Subcutaneous adipose tissue (tissue), 4 donors: Measurements from ENCODE around the gene USP51. TPM values are rescaled to one million over a fixed set of nuclear protein-coding genes. Genes with fewer than 3 reads are reported as not detected.

Experiments
- CTCF ChIP-seq: fragments of 450-650 bp; IDR thresholded peaks from one replicate; pipeline ENCODE4 v1.5.1; 2016; ENCODE audit warnings: low read depth, mild to moderate bottlenecking, control low read depth, antibody characterized with exemption, moderate library complexity
- total RNA-seq, 4 donors: library from RNA; depleted of rRNA; stranded (reverse); fragments of >200 nt; gene quantifications; one replicate each; pipeline ENCODE4 v1.1.0, GENCODE V29; 2016

Gene USP51
- total RNA-seq, result 1 to 10 TPM in 3 of 4 donors, under 1 TPM in 1; 0.94 to 3.1 (median 2.3) TPM

- TF ChIP-seq CTCF, result no peak
Measured at GRCh38 chrX:55489314-55490009, at the start of gene USP51. Gene USP51 (minus strand): TSS chrX:55489848. CDS start chrX:55488939, 909 bp downstream.

- TF ChIP-seq CTCF, result no peak
Measured at GRCh38 chrX:55524487-55524886, 34.8 kb upstream of the USP51 start.

DNA sequence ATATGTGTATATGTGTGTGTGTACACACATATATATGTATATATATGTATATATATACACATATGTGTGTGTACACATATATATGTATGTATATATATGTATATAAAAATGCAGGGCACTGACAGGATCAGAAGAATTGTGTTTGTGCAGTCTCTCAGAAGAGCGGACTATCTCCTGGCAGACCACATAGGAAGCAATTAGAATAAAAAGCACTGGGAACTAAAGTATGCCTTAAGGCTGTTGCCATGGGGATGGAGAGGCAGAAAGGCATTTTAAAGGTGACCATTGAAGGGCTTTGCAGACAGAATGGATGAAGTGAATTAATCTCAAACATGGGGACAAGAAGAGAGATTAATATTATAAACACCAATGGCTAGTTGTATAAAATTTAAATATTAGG lies 33.7 kb upstream of the USP51 start:
- TF ChIP-seq CTCF, result no peak

GRCh38 chrX:55522596-55523276 lies 33.1 kb upstream of the USP51 start:
- no peak for TF ChIP-seq CTCF

DNA sequence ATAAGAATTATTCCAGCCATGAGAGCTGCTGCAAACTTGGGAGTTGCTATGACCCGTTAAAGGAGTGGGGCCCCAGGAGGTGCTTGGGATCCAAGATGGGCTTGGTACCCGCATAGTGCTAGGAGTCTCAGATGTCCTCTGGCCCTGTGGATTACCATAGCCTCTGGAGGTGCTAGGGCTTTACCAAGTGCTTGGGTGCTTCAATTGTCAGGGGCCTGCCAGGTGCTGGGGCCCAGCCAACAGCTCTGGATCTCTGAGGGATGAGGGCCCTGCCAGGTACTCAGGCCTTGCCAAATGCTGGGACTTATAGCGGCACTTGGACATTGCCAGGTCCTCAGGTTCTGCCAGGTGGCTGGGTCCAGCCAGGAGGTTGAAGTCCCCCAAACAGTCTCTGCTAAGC lies 32.0 kb upstream of the USP51 start:
- no peak for TF ChIP-seq CTCF

DNA sequence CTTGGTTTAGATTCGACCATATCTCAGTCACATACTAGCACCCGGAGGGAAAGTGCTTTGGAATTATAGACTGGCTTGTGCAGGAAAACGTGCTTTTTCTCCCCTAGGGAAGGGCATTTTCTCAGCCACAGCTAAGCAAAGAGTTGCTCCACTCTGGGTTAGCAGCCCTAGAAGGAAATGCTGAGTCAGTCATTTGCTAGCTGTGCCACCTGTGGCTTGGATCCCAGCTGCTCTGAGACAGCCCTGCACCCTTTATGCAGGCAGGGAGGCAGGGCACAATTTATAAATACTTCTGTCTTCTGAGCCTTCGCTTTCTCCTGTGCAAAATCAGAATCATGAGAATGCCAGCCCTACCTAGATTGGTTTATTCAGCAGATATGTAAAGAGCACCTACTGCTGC lies 1.3 kb upstream of the USP51 start:
- no peak for TF ChIP-seq CTCF

DNA sequence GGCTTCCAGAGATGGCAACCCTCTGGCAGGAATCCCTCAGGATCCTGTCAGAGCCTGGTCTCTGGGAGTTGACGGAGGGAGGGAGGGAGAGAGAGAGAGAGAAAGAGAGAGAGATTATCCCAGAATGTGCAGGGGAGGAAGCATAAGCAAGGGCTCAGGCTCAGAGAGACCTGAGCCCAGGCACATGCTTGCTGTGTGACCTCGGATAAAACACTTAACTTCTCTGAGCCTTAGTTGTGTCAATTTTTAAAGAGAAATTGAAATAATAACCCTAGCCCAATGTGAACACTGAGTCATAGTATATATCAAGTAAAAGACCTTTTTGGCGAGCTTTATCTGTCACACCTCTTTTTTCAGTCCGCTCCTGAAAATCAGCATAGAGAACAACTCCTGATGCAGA lies 473 bp upstream of the USP51 start:
- TF ChIP-seq CTCF, result no peak
